Peyer's patch (tissue), 4 donors: ENCODE measurements around the gene SLC24A4.

Experiments used
- CTCF ChIP-seq, 6 experiments: fragments of 450-650 bp in 4 of 6; fragments of 200-600 bp in 2 of 6; sonication (generic) in 1 of 6; IDR thresholded peaks; one replicate each; pipeline ENCODE4 v1.5.1; 2017 to 2019; ENCODE audit warnings: antibody characterized with exemption in 6 of 6, mild to moderate bottlenecking in 3 of 6, moderate library complexity in 1 of 6
- POLR2A ChIP-seq, 2 donors: fragments of 450-650 bp; IDR thresholded peaks; one replicate each; pipeline ENCODE4 v1.5.1; 2017; ENCODE audit warnings: antibody characterized with exemption in 2 of 2, mild to moderate bottlenecking in 2 of 2, moderate library complexity in 2 of 2

DNA sequence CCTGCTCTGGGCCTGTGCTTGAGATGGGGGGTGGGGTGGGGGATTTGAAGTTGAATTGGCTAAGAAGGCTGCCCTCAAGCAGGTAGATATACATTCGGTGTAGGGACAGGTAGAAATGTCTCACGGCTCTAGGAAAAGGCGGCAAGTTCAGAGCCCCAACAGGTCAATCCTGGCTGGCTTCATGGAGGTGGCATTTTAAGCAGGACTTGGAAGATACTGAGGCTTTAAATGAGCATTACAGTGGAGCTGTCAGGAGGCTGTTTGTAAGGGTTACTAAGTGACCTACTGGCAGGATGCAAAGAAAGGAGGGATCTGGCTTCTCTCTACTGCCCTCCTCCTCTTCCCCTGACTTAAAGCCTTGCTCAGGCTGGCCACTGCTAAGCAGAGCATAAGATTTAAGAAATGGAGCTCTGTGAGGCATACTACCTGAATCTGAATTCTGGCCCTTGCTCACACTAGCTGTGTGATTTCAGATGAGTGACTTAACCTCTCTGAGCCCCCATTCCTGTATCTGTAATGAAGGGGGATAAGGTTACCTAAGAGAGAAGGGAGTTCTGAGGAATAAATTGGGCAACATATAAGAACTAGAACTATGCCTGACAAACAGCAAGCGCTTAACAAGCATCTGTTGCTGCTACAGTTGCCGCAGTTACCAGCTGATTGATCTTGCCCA, 61.6 kb downstream of the SLC24A4 start:
- no peak for TF ChIP-seq CTCF (IDR thresholded peaks at IDR 0.05)
- no peak for TF ChIP-seq POLR2A (IDR thresholded peaks at IDR 0.05)
